Measurements from ENCODE around the gene GGN.
"Not testable (repeated sequence)": the region's sequence is repeated elsewhere in the genome, so short reads cannot be mapped to it uniquely, and the experiment has no call there.

Gene GGN

GRCh38 chr19:38360839-38361631, 26.8 kb downstream of the GGN start:
- no peak for FAIRE-seq

- FAIRE-seq: no peak
Observed at GRCh38 chr19:38360351-38360750, 27.5 kb downstream of the GGN start.

- FAIRE-seq: no peak
Observed at GRCh38 chr19:38359242-38360021, 28.4 kb downstream of the GGN start.

- FAIRE-seq: no peak
Observed at GRCh38 chr19:38358071-38358470, 29.8 kb downstream of the GGN start.

GRCh38 chr19:38355728-38356725, 31.8 kb downstream of the GGN start:
- FAIRE-seq: no peak

- no peak for FAIRE-seq
Observed at GRCh38 chr19:38352611-38353010, 35.2 kb downstream of the GGN start.

GRCh38 chr19:38351865-38352395, 35.9 kb downstream of the GGN start:
- no peak for FAIRE-seq

- no peak for FAIRE-seq
Observed at GRCh38 chr19:38350883-38351282, 37.0 kb downstream of the GGN start.

GRCh38 chr19:38346837-38347236, 41.0 kb downstream of the GGN start:
- no peak for FAIRE-seq

- no peak for FAIRE-seq
Observed at GRCh38 chr19:38340927-38341326, 46.9 kb downstream of the GGN start.

GRCh38 chr19:38339011-38339410, 48.8 kb downstream of the GGN start:
- not testable (repeated sequence) for FAIRE-seq

- FAIRE-seq: no peak
Observed at GRCh38 chr19:38337360-38337653, 50.5 kb downstream of the GGN start.

GRCh38 chr19:38336638-38337359, 51.0 kb downstream of the GGN start:
- no peak for FAIRE-seq

- no peak for FAIRE-seq
Observed at GRCh38 chr19:38335949-38336637, 51.7 kb downstream of the GGN start.

Data from islet of Langerhans (tissue), 1 donor.